Naive thymus-derived CD8-positive, alpha-beta T cell (primary cell): Measurements from ENCODE around the gene FILIP1L. TPM values are rescaled to one million over a fixed set of nuclear protein-coding genes. Genes with fewer than 3 reads are reported as not detected.

Experiments used
- ATAC-seq, 2 donors: fragments of 150-1000 bp; cut with Tn5 transposase in 1 of 2; sonication (Bioruptor Pico), chemical (Tn5 transposase) in 1 of 2; 1 replicate in 1 of 2; 2 replicates in 1 of 2; pipeline ENCODE4 v1.10.0; 2021; ENCODE audit warnings: mild to moderate bottlenecking in 2 of 2, moderate library complexity in 2 of 2
- POLR2A ChIA-PET: fragments of 350-600 bp; sonication (Branson Sonifier 250); formaldehyde crosslinking; loops from one replicate; lab custom pipeline; 2021; ENCODE audit warnings: antibody characterized with exemption; lab: Charles Lee
- DNase-seq, 10 donors: peaks; one replicate each; pipeline versions ENCODE4 v3.0.0 to v3.0.0-alpha.2; 2020 to 2022
- H3K27ac Mint-ChIP-seq, 10 donors: one replicate each; pipeline ENCODE4 v1.8.0; 2020 to 2022; ENCODE audit warnings: mild to moderate bottlenecking in 10 of 10, mixed read lengths in 10 of 10, moderate library complexity in 4 of 10, inconsistent platforms in 1 of 10
- H3K27me3 Mint-ChIP-seq, 5 donors: one replicate each; pipeline ENCODE4 v1.8.0; 2021 to 2022; ENCODE audit warnings: mixed read lengths in 5 of 5
- H3K36me3 Mint-ChIP-seq, 3 donors: one replicate each; pipeline ENCODE4 v1.8.0; 2020 to 2022; ENCODE audit warnings: mixed read lengths in 3 of 3, mild to moderate bottlenecking in 2 of 3, inconsistent platforms in 1 of 3
- H3K4me1 Mint-ChIP-seq, 4 donors: one replicate each; pipeline ENCODE4 v1.8.0; 2021 to 2022; ENCODE audit warnings: mixed read lengths in 4 of 4
- H3K4me3 Mint-ChIP-seq, 10 donors: one replicate each; pipeline ENCODE4 v1.8.0; 2020 to 2022; ENCODE audit warnings: mild to moderate bottlenecking in 10 of 10, mixed read lengths in 10 of 10, moderate library complexity in 6 of 10, inconsistent platforms in 1 of 10
- H3K9me3 Mint-ChIP-seq, 9 donors: one replicate each; pipeline ENCODE4 v1.8.0; 2020 to 2022; ENCODE audit warnings: mixed read lengths in 9 of 9, mild to moderate bottlenecking in 3 of 9, inconsistent platforms in 1 of 9, moderate library complexity in 1 of 9
- polyA plus RNA-seq, 3 donors: library from polyadenylated mRNA; unstranded; fragments of 300-500 nt; fragmentation: Illumina TruSeq; gene quantifications; one replicate each; pipeline ENCODE4 v1.2.3, GENCODE V29; 2021
- total RNA-seq, 8 experiments: library from RNA in 2 of 8; stranded (reverse) in 2 of 8; gene quantifications; one replicate each; pipeline ENCODE4 v1.2.3 and lab custom pipeline; 2021 to 2026

FILIP1L gene
- total and polyA plus RNA-seq, 5 experiments from 2014 or later = 0.14 to 0.41 (median 0.30) TPM; not detected in 1

DNA sequence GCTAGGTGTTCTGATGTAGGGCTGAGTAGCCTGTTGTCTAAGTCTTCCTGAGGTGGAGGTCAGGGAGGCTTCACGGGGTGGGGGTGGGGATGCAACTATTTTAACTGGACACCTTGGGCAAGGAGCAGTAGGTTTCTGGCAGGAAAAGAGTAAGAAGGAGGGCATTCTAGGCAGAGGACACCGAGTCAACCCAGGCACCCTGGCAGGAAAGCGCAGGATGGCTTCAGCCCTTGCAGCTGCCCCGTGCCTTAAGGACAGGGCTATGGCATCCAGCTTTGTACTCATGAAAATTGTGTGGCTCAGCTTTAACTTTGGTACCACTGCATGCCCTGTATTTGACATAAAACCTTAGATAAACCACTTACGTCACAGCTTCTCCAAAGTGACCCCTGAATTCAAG lies 6.4 kb upstream of the FILIP1L start:
- POLR2A ChIA-PET = no interaction called here
- DNase-seq (no peak), ATAC-seq (no peak)
- Mint-ChIP-seq H3K27me3 (no peaks in the 10 kb centered on the region), H3K36me3 (peaks cover 3 to 10% (median 5%) of the 10 kb centered on the region in 3 donors), H3K4me1 (peaks cover 0 to 10% (median 0%) of the 10 kb centered on the region in 4 donors), H3K9me3 (no peaks in the 10 kb centered on the region), H3K4me3 (no peak overlapping the region), H3K27ac (no peak overlapping the region)

DNA sequence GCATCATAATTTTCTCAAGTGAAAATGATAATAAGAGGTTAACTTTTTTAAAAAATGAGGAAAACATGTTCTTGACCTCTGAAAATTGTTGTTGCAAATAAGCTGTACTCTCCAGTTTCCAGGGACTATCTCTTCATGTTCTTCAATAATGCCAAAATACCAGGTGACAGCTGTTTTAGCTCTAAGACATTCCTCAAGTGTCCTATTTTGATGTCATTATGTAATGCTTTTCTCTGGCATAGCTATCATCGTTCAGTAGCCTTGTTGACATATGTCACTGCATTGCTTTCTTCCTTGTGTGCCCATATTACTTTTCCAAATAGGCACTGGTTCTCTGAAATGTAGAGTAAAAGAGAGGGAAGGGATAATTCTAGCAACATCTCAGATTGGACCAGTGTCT lies 5.7 kb upstream of the FILIP1L start:
- no peak overlapping the region for H3K4me3 Mint-ChIP-seq
- ATAC-seq (no peak), DNase-seq (no peak)
- peaks cover 5 to 10% (median 5%) of the 10 kb centered on the region in 3 donors for H3K36me3 Mint-ChIP-seq
- no peaks in the 10 kb centered on the region for H3K27me3 Mint-ChIP-seq
- no peak overlapping the region for H3K27ac Mint-ChIP-seq
- no peaks in the 10 kb centered on the region for H3K9me3 Mint-ChIP-seq
- peaks cover 0 to 9% (median 0%) of the 10 kb centered on the region in 4 donors for H3K4me1 Mint-ChIP-seq
- POLR2A ChIA-PET = no interaction called here

DNA sequence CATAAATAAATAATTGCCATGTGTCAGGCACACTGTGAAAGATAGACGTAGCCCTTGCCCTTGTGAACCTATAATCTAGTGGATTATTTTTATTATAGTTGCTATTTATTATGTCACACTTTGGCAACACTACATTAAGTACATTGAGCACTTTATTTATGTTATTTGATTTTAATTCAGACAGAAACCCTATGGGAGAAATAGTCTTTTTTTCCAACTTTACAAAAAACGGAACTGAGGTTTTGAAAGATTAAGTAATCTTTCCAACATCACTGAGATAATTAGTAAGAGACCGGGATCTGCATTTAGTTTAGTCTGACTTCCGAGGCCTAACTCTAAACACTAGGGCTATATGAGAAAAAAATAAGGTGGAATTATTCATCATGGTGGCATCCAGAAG lies 2.8 kb upstream of the FILIP1L start:
- peaks cover 0 to 3% (median 0%) of the 10 kb centered on the region in 4 donors for H3K4me1 Mint-ChIP-seq
- no peak overlapping the region for H3K27ac Mint-ChIP-seq
- H3K9me3 Mint-ChIP-seq = no peaks in the 10 kb centered on the region
- no peak for DNase-seq
- POLR2A ChIA-PET = no interaction called here
- H3K36me3 Mint-ChIP-seq = peaks cover 0 to 14% (median 14%) of the 10 kb centered on the region in 3 donors
- H3K4me3 Mint-ChIP-seq = no peak overlapping the region
- no peak for ATAC-seq
- no peaks in the 10 kb centered on the region for H3K27me3 Mint-ChIP-seq

- ATAC-seq = no peak
- POLR2A ChIA-PET = no interaction called here
- no peak for DNase-seq
- Mint-ChIP-seq H3K36me3 (peaks cover 7 to 16% (median 9%) of the 10 kb centered on the region in 3 donors), H3K27me3 (no peaks in the 10 kb centered on the region), H3K9me3 (no peaks in the 10 kb centered on the region), H3K4me1 (no peaks in the 10 kb centered on the region), H3K4me3 (no peak overlapping the region), H3K27ac (no peak overlapping the region)
These were observed 433 bp downstream of the FILIP1L start for GRCh38 chr3:100113723-100114412.

GRCh38 chr3:100111728-100112127 lies 2.6 kb downstream of the FILIP1L start:
- ATAC-seq = no peak
- Mint-ChIP-seq H3K4me3 (no peak overlapping the region), H3K27ac (no peak overlapping the region), H3K36me3 (peaks cover 7 to 18% (median 11%) of the 10 kb centered on the region in 3 donors), H3K9me3 (no peaks in the 10 kb centered on the region), H3K4me1 (no peaks in the 10 kb centered on the region), H3K27me3 (no peaks in the 10 kb centered on the region)
- DNase-seq = no peak
- POLR2A ChIA-PET = no interaction called here

DNA sequence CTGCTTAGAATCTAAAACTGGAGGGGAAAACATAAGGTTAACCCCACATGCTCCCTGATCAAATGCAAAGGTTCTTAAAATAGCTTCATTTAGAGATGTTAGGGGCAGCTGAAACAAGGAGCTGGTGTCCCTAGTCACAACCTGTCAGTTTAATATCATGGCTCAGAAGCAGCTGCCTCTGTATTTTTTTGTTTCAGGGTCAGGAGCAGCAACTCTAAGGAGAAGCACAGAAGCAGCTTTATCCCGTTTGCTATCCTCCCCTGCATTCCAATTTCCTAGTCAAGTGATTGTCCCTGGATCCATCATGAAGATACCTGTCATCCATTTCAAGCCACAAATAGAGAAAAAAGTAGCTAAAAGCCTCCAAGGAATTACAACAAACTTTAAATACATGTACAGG lies 4.1 kb downstream of the FILIP1L start:
- Mint-ChIP-seq H3K27me3 (no peaks in the 10 kb centered on the region), H3K9me3 (no peaks in the 10 kb centered on the region), H3K36me3 (peaks cover 7 to 13% (median 11%) of the 10 kb centered on the region in 3 donors), H3K27ac (no peak overlapping the region), H3K4me1 (peaks cover 0 to 8% (median 0%) of the 10 kb centered on the region in 4 donors), H3K4me3 (no peak overlapping the region)
- ATAC-seq = no peak
- DNase-seq = no peak
- POLR2A ChIA-PET = no interaction called here

GRCh38 chr3:100108464-100109079 lies 5.7 kb downstream of the FILIP1L start:
- Mint-ChIP-seq H3K36me3 (peaks cover 7 to 9% (median 8%) of the 10 kb centered on the region in 3 donors), H3K4me3 (no peak overlapping the region), H3K27me3 (no peaks in the 10 kb centered on the region), H3K27ac (no peak overlapping the region), H3K4me1 (peaks cover 0 to 9% (median 0%) of the 10 kb centered on the region in 4 donors), H3K9me3 (no peaks in the 10 kb centered on the region)
- POLR2A ChIA-PET = no interaction called here
- ATAC-seq (no peak), DNase-seq (no peak)

GRCh38 chr3:100107221-100107814 lies 7.0 kb downstream of the FILIP1L start:
- DNase-seq (no peak), ATAC-seq (no peak)
- Mint-ChIP-seq H3K4me3 (no peak overlapping the region), H3K36me3 (peaks cover 4 to 14% (median 10%) of the 10 kb centered on the region in 3 donors), H3K9me3 (no peaks in the 10 kb centered on the region), H3K27ac (no peak overlapping the region), H3K4me1 (peaks cover 0 to 12% (median 0%) of the 10 kb centered on the region in 4 donors), H3K27me3 (no peaks in the 10 kb centered on the region)
- POLR2A ChIA-PET = no interaction called here

DNA sequence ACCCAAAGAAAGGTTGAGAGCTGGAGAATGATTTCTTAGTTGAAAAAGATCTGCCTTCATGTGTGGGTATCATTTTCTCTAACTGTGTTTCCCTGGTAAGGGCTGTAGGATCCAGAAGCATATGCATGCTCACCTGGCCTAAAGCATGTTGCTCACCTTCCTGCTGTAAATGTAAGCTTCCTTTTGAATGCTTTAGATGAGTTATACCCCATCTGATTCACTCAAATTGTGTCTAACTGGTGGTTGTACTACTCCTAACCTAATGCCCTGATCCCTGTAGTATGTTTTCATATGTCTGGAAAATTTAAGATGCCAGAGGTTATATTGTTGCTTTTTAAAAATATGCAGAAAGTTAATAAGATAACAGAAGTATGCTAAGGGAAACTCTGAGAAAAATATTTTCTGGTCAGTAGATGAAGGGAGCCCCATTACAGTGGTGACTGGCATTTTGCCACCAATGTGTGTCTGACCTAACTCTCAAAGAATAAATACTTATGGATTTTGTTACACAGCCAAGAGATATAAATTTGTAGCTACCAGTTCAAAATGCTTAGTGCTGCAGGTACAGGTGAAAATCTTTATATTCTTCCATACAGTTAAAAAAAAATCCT lies 7.7 kb downstream of the FILIP1L start:
- Mint-ChIP-seq H3K9me3 (no peaks in the 10 kb centered on the region), H3K36me3 (peaks cover 4 to 14% (median 12%) of the 10 kb centered on the region in 3 donors), H3K27ac (no peak overlapping the region), H3K27me3 (no peaks in the 10 kb centered on the region), H3K4me3 (no peak overlapping the region), H3K4me1 (peaks cover 0 to 12% (median 0%) of the 10 kb centered on the region in 4 donors)
- POLR2A ChIA-PET = no interaction called here
- ATAC-seq = no peak
- no peak for DNase-seq

DNA sequence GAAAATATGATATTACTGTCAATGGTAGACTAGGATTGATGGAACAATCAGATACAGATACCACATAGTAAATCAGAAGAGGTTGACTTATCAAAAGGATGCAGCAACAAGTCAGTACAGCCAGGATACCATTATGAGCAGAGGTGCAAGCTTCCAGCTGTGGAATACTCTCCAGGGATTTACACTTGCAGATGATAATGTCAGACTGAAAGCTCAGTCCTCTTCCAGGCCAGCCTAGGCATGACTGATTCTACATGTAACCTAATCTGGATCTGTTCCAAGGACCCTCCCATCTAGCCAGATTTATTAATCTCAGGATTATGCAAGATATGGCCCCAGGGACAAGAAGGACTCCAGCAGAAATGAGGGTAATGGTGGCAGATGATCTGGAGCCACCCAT lies 8.2 kb downstream of the FILIP1L start:
- H3K4me1 Mint-ChIP-seq = peaks cover 0 to 12% (median 0%) of the 10 kb centered on the region in 4 donors
- POLR2A ChIA-PET = no interaction called here
- no peaks in the 10 kb centered on the region for H3K27me3 Mint-ChIP-seq
- H3K36me3 Mint-ChIP-seq = peaks cover 9 to 17% (median 17%) of the 10 kb centered on the region in 3 donors
- H3K9me3 Mint-ChIP-seq = peaks cover 0 to 3% (median 0%) of the 10 kb centered on the region in 9 donors
- ATAC-seq (no peak), DNase-seq (no peak)
- H3K4me3 Mint-ChIP-seq = no peak overlapping the region
- no peak overlapping the region for H3K27ac Mint-ChIP-seq

DNA sequence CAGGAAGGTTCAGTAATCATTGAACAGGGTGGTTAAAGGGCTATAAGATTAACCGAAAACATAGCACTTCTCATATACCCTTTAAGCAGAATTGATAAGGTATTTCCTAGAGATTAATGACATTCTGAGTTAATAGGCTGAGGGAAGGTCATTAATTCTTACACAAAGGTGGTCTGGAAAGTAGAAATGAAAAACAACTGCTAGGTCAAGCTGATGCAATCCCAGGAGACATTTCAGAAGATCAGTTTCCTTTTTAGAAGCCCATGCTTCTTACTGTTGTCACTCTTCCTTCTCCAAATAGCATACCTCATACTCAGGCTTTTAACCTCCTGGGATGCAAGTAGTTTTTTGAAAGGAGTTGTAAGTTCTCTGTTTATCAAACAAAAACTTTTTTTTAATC lies 8.8 kb downstream of the FILIP1L start:
- H3K9me3 Mint-ChIP-seq = peaks cover 0 to 4% (median 0%) of the 10 kb centered on the region in 9 donors
- DNase-seq = no peak
- ATAC-seq = no peak
- POLR2A ChIA-PET = no interaction called here
- peaks cover 0 to 12% (median 0%) of the 10 kb centered on the region in 4 donors for H3K4me1 Mint-ChIP-seq
- H3K27me3 Mint-ChIP-seq = no peaks in the 10 kb centered on the region
- H3K27ac Mint-ChIP-seq = no peak overlapping the region
- no peak overlapping the region for H3K4me3 Mint-ChIP-seq
- peaks cover 10 to 20% (median 18%) of the 10 kb centered on the region in 3 donors for H3K36me3 Mint-ChIP-seq

GRCh38 chr3:100104817-100105413 lies 9.4 kb downstream of the FILIP1L start:
- DNase-seq (no peak), ATAC-seq (no peak)
- Mint-ChIP-seq H3K27ac (no peak overlapping the region), H3K9me3 (peaks cover 0 to 4% (median 0%) of the 10 kb centered on the region in 9 donors), H3K4me1 (peaks cover 0 to 12% (median under 1%) of the 10 kb centered on the region in 4 donors), H3K27me3 (no peaks in the 10 kb centered on the region), H3K4me3 (no peak overlapping the region), H3K36me3 (peaks cover 10 to 20% (median 18%) of the 10 kb centered on the region in 3 donors)
- POLR2A ChIA-PET = no interaction called here
